Gastroesophageal sphincter (tissue), 3 donors: ENCODE data around the gene SLC13A1.

Source experiments
- POLR2A ChIP-seq, 2 donors: fragments of 450-650 bp; IDR thresholded peaks; one replicate each; pipeline ENCODE4 v1.6.1; 2017; ENCODE audit warnings: antibody characterized with exemption in 2 of 2, mild to moderate bottlenecking in 2 of 2, moderate library complexity in 1 of 2
- POLR2AphosphoS5 ChIP-seq: sonication (generic); formaldehyde crosslinking; IDR thresholded peaks from one replicate; pipeline ENCODE4 v1.6.1; 2017; ENCODE audit warnings: antibody characterized with exemption
- TF ChIP-seq, protein P1 (sequence below), 4 experiments: fragments of 200-600 bp in 2 of 4; fragments of 450-650 bp in 2 of 4; sonication (generic) in 1 of 4; IDR thresholded peaks; one replicate each; pipeline ENCODE4 v1.5.1; 2017 to 2019; ENCODE audit warnings: antibody characterized with exemption in 4 of 4, mild to moderate bottlenecking in 2 of 4, moderate library complexity in 2 of 4

DNA sequence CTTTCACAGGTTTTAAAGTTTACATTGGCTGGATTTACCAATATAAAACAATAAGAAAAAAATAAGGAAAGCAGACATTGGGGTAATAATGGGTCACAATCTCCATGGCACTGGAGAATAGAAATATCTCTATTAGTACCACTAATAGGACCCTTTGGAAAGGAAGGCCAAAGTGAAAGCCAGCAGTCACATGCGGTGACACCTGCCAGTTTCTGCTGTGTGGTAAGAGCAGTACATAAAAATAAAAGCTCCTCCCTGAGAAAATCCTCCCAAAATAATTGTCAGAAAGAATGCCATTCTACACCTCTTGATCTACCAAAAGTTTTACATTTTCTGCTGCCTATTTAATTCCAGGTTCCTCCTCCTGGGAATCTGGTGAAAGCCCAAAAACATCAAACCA, 30.4 kb upstream of the SLC13A1 start:
- TF ChIP-seq POLR2AphosphoS5: no peak
- TF ChIP-seq, protein P1, sequence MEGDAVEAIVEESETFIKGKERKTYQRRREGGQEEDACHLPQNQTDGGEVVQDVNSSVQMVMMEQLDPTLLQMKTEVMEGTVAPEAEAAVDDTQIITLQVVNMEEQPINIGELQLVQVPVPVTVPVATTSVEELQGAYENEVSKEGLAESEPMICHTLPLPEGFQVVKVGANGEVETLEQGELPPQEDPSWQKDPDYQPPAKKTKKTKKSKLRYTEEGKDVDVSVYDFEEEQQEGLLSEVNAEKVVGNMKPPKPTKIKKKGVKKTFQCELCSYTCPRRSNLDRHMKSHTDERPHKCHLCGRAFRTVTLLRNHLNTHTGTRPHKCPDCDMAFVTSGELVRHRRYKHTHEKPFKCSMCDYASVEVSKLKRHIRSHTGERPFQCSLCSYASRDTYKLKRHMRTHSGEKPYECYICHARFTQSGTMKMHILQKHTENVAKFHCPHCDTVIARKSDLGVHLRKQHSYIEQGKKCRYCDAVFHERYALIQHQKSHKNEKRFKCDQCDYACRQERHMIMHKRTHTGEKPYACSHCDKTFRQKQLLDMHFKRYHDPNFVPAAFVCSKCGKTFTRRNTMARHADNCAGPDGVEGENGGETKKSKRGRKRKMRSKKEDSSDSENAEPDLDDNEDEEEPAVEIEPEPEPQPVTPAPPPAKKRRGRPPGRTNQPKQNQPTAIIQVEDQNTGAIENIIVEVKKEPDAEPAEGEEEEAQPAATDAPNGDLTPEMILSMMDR (IDR thresholded peaks at IDR 0.05): no peak
- no peak for TF ChIP-seq POLR2A (IDR thresholded peaks at IDR 0.05)
